AG10803 (cell line): Measurements from ENCODE around the gene SNX30.

ENCODE experiments used
- DNase-seq: peaks from one replicate; pipeline ENCODE4 v3.0.0; 2010; ENCODE audit warnings: low read depth
- H3K4me3 ChIP-seq: 2 replicates; pipeline ENCODE4 v1.5.1; 2011; ENCODE audit warnings: mild to moderate bottlenecking, low read length, control low read depth
- TF ChIP-seq, protein P1 (sequence below): conservative IDR thresholded peaks from 2 replicates; pipeline ENCODE4 v1.5.1; 2011; ENCODE audit warnings: mild to moderate bottlenecking, low read length, control low read depth, inconsistent platforms

Gene SNX30

DNA sequence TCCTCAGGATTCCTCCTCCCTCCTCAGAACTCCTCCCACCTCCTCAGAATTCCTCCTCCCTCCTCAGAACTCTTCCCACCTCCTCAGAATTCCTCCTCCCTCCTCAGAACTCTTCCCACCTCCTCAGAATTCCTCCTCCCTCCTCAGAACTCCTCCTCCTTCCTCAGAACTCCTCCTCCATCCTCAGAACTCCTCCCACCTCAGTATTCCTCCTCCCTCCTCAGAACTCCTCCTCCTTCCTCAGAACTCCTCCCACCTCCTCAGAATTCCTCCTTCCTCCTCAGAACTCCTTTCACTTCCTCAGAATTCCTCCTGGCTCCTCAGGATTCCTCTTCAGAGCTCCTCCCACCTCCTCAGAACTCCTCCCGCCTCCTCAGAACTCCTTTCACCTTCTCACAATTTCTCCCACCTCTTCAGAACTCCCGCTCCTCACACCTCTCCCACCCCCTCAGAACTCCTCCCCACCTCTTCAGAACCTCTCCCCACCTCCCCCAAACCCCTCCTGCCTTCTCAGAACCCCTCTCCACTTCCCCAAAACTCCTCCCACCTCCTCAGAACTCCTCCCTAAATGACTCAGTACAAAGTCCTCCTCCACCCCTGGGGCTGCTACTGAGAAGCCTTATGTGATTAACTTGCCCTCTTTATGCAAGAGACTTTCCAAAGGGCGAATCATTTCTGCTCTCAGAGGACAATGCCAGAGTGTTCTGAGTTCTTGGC is 116.9 kb downstream of the SNX30 start:
- TF ChIP-seq, protein P1, sequence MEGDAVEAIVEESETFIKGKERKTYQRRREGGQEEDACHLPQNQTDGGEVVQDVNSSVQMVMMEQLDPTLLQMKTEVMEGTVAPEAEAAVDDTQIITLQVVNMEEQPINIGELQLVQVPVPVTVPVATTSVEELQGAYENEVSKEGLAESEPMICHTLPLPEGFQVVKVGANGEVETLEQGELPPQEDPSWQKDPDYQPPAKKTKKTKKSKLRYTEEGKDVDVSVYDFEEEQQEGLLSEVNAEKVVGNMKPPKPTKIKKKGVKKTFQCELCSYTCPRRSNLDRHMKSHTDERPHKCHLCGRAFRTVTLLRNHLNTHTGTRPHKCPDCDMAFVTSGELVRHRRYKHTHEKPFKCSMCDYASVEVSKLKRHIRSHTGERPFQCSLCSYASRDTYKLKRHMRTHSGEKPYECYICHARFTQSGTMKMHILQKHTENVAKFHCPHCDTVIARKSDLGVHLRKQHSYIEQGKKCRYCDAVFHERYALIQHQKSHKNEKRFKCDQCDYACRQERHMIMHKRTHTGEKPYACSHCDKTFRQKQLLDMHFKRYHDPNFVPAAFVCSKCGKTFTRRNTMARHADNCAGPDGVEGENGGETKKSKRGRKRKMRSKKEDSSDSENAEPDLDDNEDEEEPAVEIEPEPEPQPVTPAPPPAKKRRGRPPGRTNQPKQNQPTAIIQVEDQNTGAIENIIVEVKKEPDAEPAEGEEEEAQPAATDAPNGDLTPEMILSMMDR = no peak
- DNase-seq = peak; percentile 81
- H3K4me3 ChIP-seq = no peak overlapping the region

DNA sequence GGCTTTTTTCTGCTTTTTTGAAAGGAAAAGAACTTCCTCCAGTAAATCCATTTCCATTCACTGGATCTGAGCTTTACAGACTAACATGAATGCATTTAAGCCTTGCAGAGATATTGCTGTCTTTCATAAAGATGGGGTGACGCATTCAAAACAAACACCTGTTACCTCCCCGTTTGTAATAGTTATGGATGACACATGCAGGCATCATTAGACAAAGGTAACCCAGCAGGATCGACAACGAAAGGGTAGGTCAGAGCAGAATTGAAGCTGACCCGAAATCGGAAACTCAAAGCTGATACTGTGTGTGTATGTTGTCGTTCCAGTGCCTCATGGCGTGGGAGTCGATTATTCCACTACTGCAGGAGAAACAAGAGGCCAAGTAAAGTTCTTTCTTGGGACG is 117.9 kb downstream of the SNX30 start:
- no peak overlapping the region for H3K4me3 ChIP-seq
- no peak for DNase-seq
- TF ChIP-seq, protein P1 = no peak

DNA sequence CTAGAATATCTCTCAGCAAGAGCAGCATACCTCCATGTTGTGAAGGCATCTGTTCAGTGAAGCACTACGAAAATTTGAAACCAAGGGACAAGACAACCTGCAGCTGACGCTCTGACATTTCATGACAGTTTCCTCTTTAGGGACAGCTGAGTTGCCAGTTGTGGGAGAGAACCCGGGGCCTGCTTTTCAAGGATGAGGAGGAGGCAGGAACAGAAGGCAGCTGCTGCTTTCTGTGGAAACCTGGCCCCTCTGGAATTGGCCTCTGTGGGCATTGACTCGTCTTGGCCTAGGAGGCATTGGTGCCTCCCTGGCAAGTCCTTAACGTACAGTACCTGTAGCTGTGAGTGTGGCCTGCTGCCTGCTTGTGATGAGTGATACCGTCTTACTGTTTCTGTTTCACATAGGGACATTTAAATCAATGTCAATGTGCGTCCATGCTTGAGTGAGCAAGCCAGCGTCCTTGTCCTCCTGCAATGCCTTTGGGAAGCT is 118.5 kb downstream of the SNX30 start:
- H3K4me3 ChIP-seq = no peak overlapping the region
- TF ChIP-seq, protein P1 = no peak
- DNase-seq = no peak

DNA sequence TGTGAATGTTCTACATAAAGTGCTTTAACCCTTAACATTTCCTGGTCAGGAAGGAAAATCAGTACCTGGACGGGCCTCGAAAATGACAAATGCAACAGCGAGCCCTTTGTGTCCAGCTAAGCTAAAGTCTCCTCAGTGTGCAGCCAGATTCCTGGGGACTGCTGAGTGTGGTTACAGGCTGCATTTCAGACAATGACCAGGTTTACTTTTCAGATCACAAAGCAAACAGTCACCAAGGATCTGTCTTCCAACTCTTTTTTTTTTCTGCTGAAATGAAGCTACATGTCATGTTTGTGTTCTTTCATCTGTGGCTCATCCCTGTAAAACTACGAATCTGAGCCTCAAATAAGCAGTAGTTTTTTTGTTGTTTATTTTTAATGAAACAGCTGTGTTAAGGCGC is 119.4 kb downstream of the SNX30 start:
- TF ChIP-seq, protein P1 = no peak
- H3K4me3 ChIP-seq = no peak overlapping the region
- DNase-seq = no peak

DNA sequence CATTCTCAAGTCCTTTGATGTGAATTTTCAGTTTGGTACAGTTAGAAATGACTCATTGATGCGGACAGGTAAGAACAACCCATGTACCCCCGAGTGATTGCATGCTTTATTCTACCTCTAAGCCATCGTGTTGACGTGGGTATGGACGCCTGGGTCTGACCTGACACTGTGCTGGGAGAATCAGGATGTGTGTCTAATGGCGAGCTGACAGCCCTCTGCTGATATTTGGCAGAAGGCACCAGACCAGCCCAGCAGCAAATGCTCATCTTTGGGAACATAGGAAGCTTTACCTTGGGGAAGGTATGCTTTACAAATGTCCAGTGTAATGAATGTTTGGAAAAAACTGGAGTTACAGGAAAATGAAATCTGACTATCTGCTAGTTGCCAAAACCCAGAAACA is 120.0 kb downstream of the SNX30 start:
- DNase-seq = no peak
- TF ChIP-seq, protein P1 = no peak
- H3K4me3 ChIP-seq = no peak overlapping the region

DNA sequence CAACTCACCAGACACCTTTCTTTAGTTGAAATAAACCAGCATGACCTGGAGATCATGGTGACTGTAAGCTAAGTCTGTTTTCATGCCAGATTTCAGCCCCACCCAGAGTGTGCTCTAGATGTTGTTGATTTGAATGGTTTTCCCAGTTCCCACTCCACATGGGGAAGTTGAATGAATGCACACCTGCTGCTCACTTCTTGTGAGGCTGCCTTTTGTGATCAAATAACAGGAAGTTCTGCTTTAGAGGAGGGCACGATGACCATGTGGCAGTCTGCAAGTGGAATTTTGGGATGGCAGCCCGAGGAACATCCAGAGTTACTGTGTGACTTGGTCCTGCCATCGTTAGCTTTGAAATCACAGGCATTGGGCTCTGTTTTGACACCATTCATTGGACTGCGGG is 121.5 kb downstream of the SNX30 start:
- H3K4me3 ChIP-seq = no peak overlapping the region
- TF ChIP-seq, protein P1 = no peak
- DNase-seq = no peak

DNA sequence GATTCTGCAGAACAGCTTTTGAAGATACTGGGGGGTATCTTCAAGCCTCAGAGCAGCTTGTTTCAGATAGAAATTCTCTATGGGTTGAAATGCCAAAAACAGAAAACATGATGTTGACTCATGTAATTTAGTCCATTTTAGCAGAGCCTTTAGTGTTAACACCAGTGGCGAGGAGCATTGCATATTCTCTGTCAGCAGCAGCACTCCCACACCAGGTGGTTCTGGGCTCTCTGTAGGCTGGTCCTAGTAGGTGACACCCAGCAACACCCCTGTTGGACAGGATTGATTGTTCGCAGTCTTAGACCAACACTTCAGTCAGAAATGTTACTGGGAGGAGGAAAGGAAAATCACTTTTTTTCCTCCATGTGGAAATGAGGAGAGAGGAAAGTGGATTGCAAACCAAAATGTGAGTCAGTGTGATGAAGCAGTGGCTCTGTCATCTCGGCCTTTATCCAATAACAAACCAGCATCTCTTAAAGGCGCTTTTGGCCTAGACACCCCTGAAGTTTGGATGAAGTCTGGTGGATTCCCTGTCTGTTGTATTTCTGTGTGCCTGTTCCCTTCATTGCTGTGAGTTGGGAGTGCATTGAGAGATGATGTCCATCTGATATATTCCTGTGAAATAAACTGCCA is 123.3 kb downstream of the SNX30 start:
- no peak for DNase-seq
- TF ChIP-seq, protein P1 = no peak
- H3K4me3 ChIP-seq = no peak overlapping the region
